ENCODE results near the gene TOM1.
A peak's percentile ranks its signal among the peaks of the same experiment; 100 is the strongest.

Gene TOM1

GRCh38 chr22:35299673-35300499 is at the start of gene TOM1:
Gene TOM1, plus strand, starts transcription at chr22:35299894. Its CDS starts 35 bp downstream, at chr22:35299929.
- peak; percentile 97 for DNase-seq

DNA sequence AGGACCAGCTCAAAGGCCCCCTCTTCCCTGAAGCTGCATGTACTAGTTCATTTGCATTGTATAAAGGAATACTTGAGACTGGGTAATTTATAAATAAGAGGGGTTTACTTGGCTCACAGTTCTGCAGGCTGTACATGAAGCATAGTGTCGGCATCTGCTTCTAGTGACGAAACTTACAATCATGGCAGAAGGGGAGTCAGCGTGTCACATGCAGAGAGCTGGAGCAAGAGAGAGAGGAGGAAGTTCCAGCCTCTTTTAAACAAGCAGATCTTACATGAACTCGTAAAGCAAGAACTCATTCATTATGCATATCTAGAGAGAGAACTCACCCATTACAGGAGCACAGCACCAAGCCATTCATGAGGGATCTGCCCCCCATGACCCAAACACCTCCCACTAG is 49.5 kb upstream of the TOM1 start:
- DNase-seq = no peak

GRCh38 chr22:35253946-35254345 is 45.7 kb upstream of the TOM1 start:
- no peak for DNase-seq

DNA sequence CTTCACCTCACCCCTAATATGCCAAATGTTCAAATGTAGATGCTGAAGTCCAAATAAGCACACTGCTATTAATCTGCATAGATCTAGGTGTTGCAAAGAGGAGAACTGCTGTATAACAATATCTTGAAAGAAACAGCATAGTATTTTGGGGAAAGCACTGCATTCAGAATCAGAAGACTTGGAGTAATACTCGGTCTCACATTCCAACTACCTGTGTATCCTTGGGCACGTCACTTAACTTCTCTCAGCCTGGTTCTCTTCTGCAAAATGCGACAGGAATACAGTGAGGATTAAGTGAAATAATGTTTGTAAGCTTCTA is 42.7 kb upstream of the TOM1 start:
- no peak for DNase-seq

GRCh38 chr22:35257321-35258190 is 42.1 kb upstream of the TOM1 start, which contains the start of gene HMGXB4:
Gene HMGXB4, plus strand, starts transcription at chr22:35257493. Its CDS starts 4,898 bp downstream, at chr22:35262391.
- peak; percentile 88 for DNase-seq

- no peak for DNase-seq
Measured at GRCh38 chr22:35258191-35258988, 41.3 kb upstream of the TOM1 start.

DNA sequence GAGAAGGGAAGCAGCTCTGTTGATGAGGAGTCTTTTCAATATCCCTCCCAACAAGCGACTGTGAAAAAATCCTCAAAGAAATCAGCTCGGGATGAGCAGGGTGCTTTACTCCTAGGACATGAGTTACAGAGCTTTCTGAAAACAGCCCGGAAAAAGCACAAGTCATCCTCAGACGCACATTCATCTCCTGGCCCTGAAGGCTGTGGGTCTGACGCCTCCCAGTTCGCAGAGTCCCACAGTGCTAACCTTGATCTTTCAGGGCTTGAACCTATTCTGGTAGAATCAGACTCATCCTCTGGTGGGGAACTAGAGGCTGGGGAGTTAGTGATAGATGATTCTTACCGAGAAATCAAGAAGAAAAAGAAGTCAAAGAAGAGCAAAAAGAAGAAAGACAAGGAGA is 34.7 kb upstream of the TOM1 start:
- DNase-seq = no peak

DNA sequence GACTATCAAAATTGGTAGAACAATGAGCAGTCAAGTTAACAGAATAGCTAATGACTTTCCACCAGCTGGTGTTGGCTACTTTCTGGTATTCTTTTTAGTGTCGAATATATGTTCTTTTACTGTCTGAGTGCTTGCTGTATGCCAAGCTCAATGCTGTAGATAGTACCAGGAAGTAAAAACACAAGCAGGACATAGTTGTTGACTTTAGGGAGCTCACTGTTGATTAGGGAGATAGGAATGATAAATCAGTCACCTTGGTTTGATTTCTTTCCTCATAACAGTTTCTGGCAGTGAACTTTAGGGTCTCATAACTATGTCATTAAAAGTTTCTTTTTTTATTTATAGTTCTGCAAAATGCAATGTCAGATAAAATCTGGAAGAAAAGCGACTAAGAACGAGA is 33.4 kb upstream of the TOM1 start:
- DNase-seq = no peak

DNA sequence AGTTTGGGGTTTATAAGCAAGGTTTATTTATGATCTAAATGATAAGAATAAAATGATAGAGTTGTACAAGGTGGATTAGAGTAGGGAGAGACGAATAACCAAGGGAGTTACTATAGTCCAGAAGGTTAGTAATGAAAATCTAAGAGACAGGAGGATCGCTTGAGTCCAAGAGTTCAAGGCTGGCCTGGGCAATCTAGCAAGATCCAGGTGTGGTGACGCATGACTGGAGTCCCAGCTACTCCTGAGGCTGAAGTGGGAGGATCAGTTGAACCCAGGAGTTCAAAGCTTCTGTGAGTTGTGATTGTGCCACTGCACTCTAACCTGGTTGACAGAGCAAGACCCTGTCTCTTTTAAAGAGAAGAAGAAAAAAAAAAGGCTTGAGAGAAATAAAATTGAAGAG is 30.1 kb upstream of the TOM1 start:
- DNase-seq = no peak

DNA sequence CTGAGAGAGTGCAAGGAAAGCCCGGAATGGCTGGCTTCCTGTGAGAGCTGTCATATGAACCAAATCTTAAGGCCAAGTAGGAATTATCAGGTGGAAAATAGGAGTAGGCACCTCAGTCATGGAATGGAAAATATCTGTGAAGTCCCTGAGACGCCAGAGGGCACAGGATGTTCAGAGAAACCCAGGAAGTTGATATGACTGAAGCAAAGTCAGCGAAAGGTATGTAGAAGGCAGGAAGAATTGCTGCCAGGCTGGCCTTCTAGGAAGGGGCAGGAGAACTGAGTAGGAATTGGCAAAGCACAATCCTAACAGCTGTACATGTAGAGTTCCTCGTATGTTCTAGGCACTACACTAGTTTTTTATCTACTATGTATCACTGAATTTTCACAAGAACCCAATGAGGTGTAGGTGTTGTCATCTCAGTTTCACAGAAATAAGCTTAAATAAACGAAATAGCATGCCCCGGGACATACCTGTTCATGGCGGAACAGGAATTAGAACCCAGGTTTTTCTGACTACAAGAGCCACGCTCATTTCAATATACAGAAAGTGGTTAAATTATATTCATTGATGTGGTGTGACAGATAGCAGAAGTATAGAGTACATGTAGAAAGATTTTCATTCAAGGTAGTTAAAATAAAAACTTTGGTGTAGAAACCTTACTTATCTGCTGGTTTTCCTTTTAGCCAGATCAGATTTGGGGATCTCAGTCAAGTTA is 25.4 kb upstream of the TOM1 start:
- no peak for DNase-seq

DNA sequence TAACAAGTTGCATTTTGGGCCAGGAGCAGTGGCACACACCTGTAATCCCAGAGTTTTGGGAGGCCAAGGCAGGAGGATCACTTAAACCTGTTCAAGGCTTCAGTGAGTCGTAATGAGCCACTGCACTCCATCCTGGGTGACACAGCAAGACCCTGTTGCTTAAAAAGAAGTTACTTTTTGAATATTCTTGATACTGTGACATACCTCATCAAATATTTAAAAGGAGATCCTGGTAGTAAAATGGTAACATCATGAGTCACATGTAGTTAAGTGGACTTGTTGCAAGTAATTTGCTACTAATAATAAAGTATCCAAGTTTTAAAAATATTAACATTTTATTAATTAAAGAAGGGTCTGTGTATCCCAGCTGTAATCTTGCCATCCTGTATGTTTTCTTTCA is 24.1 kb upstream of the TOM1 start:
- DNase-seq = no peak

- DNase-seq = no peak
Measured at GRCh38 chr22:35276019-35276418, 23.7 kb upstream of the TOM1 start.

DNA sequence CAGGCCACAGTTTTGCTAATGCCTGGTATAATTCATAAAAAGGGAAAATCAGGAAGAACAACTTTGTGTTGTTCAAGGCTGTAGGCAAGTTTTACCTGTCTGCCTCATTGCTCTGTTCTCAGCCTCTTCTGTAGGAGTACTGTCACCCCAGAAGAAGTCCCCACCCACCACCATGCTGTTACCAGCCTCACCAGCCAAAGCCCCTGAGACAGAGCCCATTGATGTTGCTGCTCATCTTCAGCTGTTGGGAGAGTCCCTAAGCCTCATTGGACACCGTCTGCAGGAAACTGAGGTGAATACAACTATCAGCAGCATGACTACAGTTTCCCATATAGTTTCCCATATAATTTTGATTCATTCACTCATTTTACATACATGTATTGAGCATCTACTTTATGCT is 11.6 kb upstream of the TOM1 start:
- DNase-seq = no peak

DNA sequence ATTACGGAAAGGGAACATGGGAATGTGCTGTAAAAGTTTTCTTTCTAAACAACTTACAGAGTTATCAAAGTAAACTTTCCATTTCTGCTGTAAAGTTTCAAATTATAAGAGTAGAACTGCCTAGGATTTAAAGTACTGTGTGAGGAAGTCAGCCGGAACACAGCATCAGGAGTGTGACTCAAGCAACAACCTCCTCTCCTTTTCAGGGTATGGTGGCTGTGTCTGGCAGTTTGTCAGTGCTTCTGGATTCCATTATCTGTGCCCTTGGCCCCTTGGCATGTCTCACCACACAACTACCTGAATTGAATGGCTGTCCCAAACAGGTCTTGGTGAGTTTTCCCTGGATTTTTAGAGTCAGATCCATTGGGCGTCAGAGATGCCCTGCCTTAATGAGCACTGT is 6.9 kb upstream of the TOM1 start:
- no peak for DNase-seq

- no peak for DNase-seq
Measured at GRCh38 chr22:35296051-35296450, 3.6 kb upstream of the TOM1 start.

DNA sequence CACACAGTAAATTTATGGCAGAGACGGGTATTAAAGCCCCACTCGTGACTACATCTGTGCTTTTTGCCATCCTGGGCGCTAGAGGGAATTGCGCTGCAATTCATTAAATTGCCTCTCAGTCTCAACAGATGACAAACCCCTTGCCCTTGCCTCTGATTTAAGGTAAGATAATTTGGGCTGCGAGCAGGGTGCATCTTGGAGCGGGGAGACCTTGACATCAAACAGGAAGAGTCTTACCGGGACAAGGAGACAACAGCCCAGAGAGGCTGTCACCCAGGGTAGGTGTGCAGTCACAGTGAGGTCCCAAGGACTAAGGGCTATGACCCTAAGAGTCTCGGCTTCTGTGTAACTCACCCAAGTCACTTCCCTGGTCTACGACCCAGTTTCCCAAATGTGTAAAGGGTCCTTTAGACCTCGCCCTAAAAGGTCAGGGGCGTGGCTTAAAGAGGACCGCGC is 449 bp upstream of the TOM1 start:
- no peak for DNase-seq

- DNase-seq = no peak
Measured at GRCh38 chr22:35301372-35301874, 1.7 kb downstream of the TOM1 start.

DNA sequence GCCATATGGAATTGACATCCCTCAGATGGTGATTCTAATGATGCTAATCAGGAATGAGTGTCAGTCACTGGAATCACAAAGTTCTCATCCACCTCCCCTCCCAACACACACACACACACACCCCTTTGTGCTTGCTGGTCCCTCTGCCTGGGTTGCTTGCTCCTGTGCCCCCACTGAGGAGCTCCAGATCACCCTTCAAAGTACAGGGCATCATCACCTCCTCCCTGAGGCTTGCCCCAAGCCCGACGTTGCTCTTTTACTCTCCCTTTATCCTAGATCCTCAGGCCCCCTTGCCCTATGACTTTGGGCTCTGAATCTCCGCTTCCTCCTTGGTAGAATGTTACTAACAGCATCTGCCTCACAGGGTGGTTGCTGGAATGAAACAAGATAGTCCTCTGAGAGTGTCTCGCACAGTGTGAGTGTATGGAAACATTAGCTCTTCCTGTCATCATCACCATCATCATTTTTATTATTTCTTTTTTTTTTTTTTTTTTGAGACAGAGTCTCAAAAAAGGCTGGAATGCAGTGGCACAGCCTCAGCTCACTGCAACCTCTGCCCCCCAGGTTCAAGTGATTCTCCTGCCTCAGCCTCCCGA is 3.4 kb downstream of the TOM1 start:
- no peak for DNase-seq

- DNase-seq = no peak
Measured at GRCh38 chr22:35305525-35306070, 5.9 kb downstream of the TOM1 start.

GRCh38 chr22:35306350-35306967 is 6.8 kb downstream of the TOM1 start:
- no peak for DNase-seq

DNA sequence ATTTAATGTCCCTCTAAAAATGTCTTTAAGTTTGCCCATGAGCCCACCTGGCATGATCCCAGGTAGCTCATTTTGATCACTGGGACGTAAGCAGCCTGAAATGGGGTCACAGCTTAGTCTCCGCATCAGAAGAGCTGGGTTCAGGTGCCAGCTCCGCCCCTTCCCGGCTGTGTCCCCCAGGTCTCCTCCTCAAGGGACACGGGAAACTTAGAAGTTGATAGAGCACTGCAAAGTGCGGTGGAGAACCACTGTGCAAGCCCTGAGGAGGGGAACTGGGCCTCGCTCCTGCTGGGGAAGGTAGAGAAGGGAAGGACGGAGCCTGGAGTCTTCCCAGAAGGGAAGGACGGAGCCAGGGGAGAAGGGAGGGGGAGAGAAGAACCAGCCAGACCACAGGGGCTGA is 7.7 kb downstream of the TOM1 start:
- DNase-seq = no peak

All from midbrain (tissue), 1 donor.